VCaP (cell line): ENCODE data around the gene TOMM34.

Experiments
- H3K27ac ChIP-seq: fragments of 450-650 bp; 2 replicates; pipeline ENCODE4 v1.5.1; 2017
- CTCF ChIP-seq: fragments of 450-650 bp; conservative IDR thresholded peaks from 2 replicates; pipeline ENCODE4 v1.5.1; 2017; ENCODE audit warnings: mild to moderate bottlenecking, moderate library complexity

TOMM34 gene

GRCh38 chr20:44961870-44962267 lies 1.7 kb upstream of the TOMM34 start:
- no peak for TF ChIP-seq CTCF
- H3K27ac ChIP-seq, result no peak overlapping the region

- TF ChIP-seq CTCF, result no peak
These were observed 1.0 kb upstream of the TOMM34 start for GRCh38 chr20:44961011-44961869.

GRCh38 chr20:44959638-44960102 lies 527 bp downstream of the TOMM34 start:
- H3K27ac ChIP-seq, result peak overlapping the region; percentile 82

More at GRCh38 chr20:44961011-44961869, 1.0 kb upstream of the TOMM34 start:
- peak overlapping the region; percentile 82 for H3K27ac ChIP-seq

GRCh38 chr20:44959082-44959637 lies 1.0 kb downstream of the TOMM34 start:
- peak overlapping the region; percentile 82 for H3K27ac ChIP-seq

More at GRCh38 chr20:44959638-44960102, 527 bp downstream of the TOMM34 start:
- no peak for TF ChIP-seq CTCF

GRCh38 chr20:44958276-44958675 lies 1.9 kb downstream of the TOMM34 start:
- no peak for TF ChIP-seq CTCF
- no peak overlapping the region for H3K27ac ChIP-seq

More at GRCh38 chr20:44959082-44959637, 1.0 kb downstream of the TOMM34 start:
- no peak for TF ChIP-seq CTCF

- TF ChIP-seq CTCF, result no peak
- H3K27ac ChIP-seq, result no peak overlapping the region
These were observed 3.8 kb downstream of the TOMM34 start for GRCh38 chr20:44956410-44956809.

- no peak overlapping the region for H3K27ac ChIP-seq
- no peak for TF ChIP-seq CTCF
These were observed 4.9 kb downstream of the TOMM34 start for GRCh38 chr20:44955270-44955669.
